GM19023 (cell line): ENCODE results near the gene NFKBIZ.

Source experiments
- ATAC-seq: cut with Tn5 transposase; IDR thresholded peaks from one replicate; pipeline ENCODE4 v1.9.1; 2021; ENCODE audit warnings: mild to moderate bottlenecking, moderate library complexity; ENCODE audit not compliant: unreplicated experiment

The NFKBIZ gene

GRCh38 chr3:101824702-101825101 lies 24.6 kb upstream of the NFKBIZ start:
- ATAC-seq, result no peak

GRCh38 chr3:101825904-101826445 lies 23.3 kb upstream of the NFKBIZ start:
- ATAC-seq, result no peak

- ATAC-seq, result peak; percentile 84
Observed at GRCh38 chr3:101827211-101828174, 21.8 kb upstream of the NFKBIZ start.

- ATAC-seq, result no peak
Observed at GRCh38 chr3:101828276-101828675, 21.0 kb upstream of the NFKBIZ start.

DNA sequence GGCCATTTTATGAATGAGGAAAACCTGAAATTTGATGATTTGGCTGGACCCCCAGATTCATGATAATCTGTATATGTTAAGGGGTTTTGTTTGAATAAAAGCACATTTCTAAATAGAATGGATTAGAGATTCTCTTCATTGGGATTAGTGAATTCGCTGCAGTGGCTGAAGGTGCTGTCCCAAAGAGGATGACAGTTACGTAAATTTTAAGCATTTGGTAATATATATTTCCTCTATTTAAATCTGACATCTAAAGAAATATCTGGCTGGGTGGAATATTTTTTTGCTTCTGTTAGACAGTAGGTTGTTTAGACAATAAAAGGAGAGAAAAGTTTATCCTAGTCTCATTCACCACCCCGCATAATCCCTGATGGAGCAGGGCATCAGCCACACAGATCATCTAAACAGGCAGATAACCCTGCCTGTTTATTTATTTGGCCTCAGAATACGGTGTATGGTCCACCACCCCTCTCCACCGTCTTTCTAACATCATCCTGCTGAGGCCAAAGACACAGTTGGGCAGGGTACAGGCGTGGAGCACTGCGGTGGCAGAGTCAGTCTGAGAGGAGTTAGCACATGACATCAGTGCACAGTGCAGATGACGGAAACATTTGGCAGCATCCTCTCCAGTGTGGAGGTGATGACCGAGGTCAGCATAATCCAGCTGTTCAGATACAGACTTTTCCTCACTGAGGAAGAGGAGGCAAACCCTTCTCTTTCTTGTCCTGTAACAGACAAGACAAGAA lies 20.4 kb upstream of the NFKBIZ start:
- ATAC-seq, result peak; percentile 49

GRCh38 chr3:101829437-101829830 lies 19.9 kb upstream of the NFKBIZ start:
- ATAC-seq, result no peak

GRCh38 chr3:101829874-101830273 lies 19.4 kb upstream of the NFKBIZ start:
- no peak for ATAC-seq

DNA sequence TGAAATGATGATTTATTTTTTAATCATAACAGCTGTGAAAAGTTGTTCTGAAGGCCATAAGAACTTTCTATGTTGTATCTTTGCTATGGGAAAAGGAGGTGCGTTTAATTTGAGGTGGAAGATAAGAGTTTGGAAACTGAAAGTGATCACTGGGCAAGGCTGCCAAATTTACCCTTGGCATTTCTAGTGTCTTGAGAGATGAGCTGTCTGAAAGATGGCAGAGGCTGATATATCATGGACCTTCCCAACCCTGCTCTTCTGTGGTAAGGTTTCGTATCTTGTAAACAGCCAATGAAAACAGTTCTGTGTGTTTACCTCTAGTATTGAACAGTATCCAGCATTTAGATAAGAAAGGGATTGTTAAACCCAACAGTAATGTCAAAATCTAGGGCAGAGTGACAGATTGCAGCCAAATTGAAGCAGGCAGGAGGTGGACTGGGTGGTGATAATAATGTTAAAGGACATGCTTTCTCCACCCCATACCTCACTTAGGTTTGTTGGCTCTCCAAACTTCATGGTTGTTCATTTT lies 15.8 kb upstream of the NFKBIZ start:
- ATAC-seq, result no peak

DNA sequence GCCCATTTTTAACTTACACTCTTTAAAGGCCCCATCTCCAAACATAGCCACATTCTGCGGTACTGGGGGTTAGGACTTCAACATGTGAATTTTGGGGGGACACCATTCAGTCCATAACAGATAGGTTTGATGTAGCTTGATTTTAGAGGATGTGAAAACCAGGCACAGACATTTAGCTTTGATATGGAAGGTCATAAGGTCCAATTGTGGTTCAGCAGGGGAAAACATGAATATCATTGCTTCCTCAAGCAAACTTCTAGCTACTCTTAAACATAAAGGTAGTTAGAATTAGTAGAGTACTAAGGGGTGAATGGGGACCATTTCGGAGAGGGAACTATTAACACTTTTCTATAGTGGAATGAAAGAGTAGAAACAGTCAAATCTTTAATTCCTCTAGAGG lies 13.6 kb upstream of the NFKBIZ start:
- no peak for ATAC-seq

DNA sequence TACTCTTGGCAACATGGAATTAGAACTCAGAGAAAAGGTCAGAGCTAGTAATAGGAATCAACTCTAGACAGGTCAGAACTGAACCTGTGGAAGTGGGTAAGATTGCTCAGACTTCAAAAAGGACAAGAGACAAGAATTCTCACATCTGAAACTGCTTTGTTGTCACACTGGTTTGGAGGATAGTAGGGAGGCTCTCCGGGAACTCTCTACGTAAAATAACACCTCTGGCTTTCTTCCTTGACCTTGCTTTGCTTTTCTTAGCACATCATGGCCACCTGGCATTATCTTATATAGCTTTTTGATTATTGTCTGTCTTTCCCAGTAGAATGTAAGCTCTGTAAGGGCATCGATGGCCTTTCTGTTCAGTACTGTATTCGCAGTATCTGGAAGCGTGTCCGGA lies 13.2 kb upstream of the NFKBIZ start:
- no peak for ATAC-seq

DNA sequence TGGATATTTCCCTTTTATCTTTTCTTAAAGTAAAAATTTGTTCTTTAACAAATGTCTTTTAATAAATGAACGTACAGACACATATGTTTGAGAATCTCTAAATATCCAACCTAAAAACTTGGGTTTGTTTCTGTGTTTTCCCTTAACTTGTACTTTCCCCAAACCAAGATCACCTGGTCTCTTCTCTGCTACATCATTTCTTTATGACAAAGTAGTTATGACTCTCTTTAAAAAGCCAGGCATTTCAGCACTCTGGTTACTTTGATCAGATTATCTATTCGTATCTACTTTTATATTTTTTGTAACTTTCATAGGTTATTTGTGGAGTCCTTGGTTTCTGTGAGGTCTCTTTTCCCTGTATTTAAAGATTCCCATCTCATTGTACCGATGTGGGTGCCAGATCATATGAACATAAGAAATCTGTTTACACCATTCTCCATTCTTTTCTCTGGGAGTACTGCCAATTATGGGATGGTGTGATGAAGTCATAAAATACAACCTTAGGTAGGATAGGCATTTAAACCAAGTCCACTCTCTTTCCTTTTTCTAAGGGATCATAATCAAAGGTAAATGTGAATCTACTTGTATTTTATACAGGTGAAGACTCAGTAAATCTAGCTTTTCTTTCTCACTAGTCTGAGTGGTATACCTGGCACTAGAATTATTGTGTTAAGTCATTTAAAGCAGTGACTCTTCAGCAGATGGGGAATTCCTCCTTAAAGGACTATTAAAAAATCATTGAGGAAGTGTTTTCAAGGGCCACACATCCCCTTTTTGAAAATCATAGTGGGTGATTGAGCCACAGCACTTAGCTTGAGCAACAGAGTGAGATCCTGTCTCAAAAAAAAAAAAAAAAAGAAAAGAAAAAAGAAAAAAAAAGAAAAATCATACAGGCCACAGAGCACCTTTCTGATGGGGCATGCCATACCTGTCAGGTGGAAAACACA lies 12.4 kb upstream of the NFKBIZ start:
- no peak for ATAC-seq

- no peak for ATAC-seq
Observed at GRCh38 chr3:101838691-101839090, 10.6 kb upstream of the NFKBIZ start.

- ATAC-seq, result no peak
Observed at GRCh38 chr3:101840066-101840465, 9.2 kb upstream of the NFKBIZ start.

DNA sequence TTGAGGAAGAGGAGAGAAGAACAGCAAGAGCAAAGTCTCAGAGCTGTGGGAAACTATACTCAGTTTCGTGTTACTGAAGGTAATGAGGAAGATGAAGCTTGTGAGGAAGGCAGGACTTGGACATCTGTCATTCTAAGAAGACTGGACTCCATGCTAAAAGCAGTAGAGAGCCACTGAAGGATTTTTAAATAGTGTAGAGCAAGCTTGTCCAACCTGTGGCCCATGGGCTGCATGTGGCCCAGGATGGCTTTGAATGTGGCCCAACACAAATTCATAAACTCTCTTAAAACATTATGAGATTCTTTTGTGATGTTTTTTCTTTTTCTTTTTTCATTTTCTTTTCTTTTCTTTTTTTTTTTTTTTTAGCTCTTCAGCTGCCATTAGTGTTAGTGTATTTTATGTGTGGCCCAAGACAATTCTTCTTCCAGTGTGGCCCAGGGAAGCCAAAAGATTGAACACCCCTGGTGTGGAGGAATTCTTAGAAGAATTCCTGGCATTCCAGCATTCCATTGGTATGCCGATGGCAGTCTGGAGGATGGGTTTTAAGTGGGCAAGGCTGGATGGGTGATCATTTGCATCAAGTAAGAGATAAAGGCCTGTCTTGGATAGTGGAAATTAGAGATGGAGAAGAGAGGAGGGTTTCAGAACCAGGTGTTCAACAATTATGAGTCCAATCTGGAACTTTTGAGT lies 6.9 kb upstream of the NFKBIZ start:
- ATAC-seq, result no peak

GRCh38 chr3:101842935-101843330 lies 6.4 kb upstream of the NFKBIZ start:
- no peak for ATAC-seq

GRCh38 chr3:101845425-101845824 lies 3.9 kb upstream of the NFKBIZ start:
- no peak for ATAC-seq

- no peak for ATAC-seq
Observed at GRCh38 chr3:101846709-101847108, 2.6 kb upstream of the NFKBIZ start.

- no peak for ATAC-seq
Observed at GRCh38 chr3:101847328-101847727, 2.0 kb upstream of the NFKBIZ start.

GRCh38 chr3:101848326-101848725 lies 988 bp upstream of the NFKBIZ start:
- no peak for ATAC-seq
